Measurements from ENCODE around the gene CGB2.
"Not testable (repeated sequence)": the region's sequence is repeated elsewhere in the genome, so short reads cannot be mapped to it uniquely, and the experiment has no call there.

- peak; percentile 19 to 50 (median 28) for TF ChIP-seq CTCF (IDR thresholded peaks at IDR 0.05)
- not testable (repeated sequence) for TF ChIP-seq POLR2A (IDR thresholded peaks at IDR 0.05)
These were observed at the start of gene CGB2 for GRCh38 chr19:49031642-49032301.

Measured in upper lobe of left lung (tissue), 4 donors.